Natural killer cell (primary cell): ENCODE results near the gene PEX26. TPM values are rescaled to one million over a fixed set of nuclear protein-coding genes. Genes with fewer than 3 reads are reported as not detected.

ENCODE experiments used
- ATAC-seq, 3 donors: fragments of 150-1000 bp in 2 of 3; fragments of 200-7000 bp in 1 of 3; cut with Tn5 transposase; 1 replicate in 1 of 3; 2 replicates in 2 of 3; pipeline ENCODE4 v1.10.0; 2021; ENCODE audit warnings: mild to moderate bottlenecking in 2 of 3, moderate library complexity in 2 of 3
- DNase-seq, 2 donors: peaks; one replicate each; pipeline versions ENCODE4 v3.0.0 to v3.0.0-alpha.2; 2013 to 2021; ENCODE audit warnings: mixed read lengths in 1 of 2
- H3K27ac ChIP-seq: one replicate; pipeline ENCODE4 v1.5.1; 2013; ENCODE audit warnings: mild to moderate bottlenecking, low read length
- H3K27me3 ChIP-seq: one replicate; pipeline ENCODE4 v1.6.1; 2013; ENCODE audit warnings: low read length; ENCODE audit not compliant: control insufficient read depth, insufficient read depth
- H3K36me3 ChIP-seq: one replicate; pipeline ENCODE4 v1.6.1; 2013; ENCODE audit warnings: low read length; ENCODE audit not compliant: control insufficient read depth, insufficient read depth
- H3K4me1 ChIP-seq: one replicate; pipeline ENCODE4 v1.6.1; 2013; ENCODE audit warnings: low read length; ENCODE audit not compliant: control insufficient read depth, insufficient read depth
- H3K4me3 ChIP-seq: one replicate; pipeline ENCODE4 v1.5.1; 2013; ENCODE audit warnings: low read length
- H3K9me3 ChIP-seq: one replicate; pipeline ENCODE4 v1.6.1; 2013; ENCODE audit warnings: low read length; ENCODE audit not compliant: control insufficient read depth, insufficient read depth
- H3K27ac Mint-ChIP-seq, 2 donors: one replicate each; pipeline ENCODE4 v1.8.0; 2022; ENCODE audit warnings: mild to moderate bottlenecking in 2 of 2, mixed read lengths in 2 of 2, moderate library complexity in 1 of 2
- H3K27me3 Mint-ChIP-seq, 2 donors: one replicate each; pipeline ENCODE4 v1.8.0; 2022; ENCODE audit warnings: low read depth in 2 of 2, mixed read lengths in 2 of 2
- H3K36me3 Mint-ChIP-seq: one replicate; pipeline ENCODE4 v1.8.0; 2022; ENCODE audit warnings: mixed read lengths
- H3K4me1 Mint-ChIP-seq, 2 donors: one replicate each; pipeline ENCODE4 v1.8.0; 2022; ENCODE audit warnings: mixed read lengths in 2 of 2
- H3K4me3 Mint-ChIP-seq: one replicate; pipeline ENCODE4 v1.8.0; 2022; ENCODE audit warnings: mild to moderate bottlenecking, moderate library complexity, mixed read lengths
- H3K9me3 Mint-ChIP-seq, 2 donors: one replicate each; pipeline ENCODE4 v1.8.0; 2022; ENCODE audit warnings: mixed read lengths in 2 of 2
- CTCF ChIP-seq: fragments of 200-600 bp; IDR thresholded peaks from one replicate; pipeline ENCODE4 v1.8.0; 2022; ENCODE audit warnings: antibody characterized with exemption
- whole genome bisulfite sequencing: methylation state at CpG from one replicate; pipeline ENCODE4 v1.1.7; 2013; ENCODE audit warnings: missing lambda C conversion rate; ENCODE audit not compliant: insufficient coverage; 5-methylcytosine and 5-hydroxymethylcytosine counted together
- intact Hi-C: fragments of 100-400 bp; cut with micrococcal nuclease; formaldehyde crosslinking; loops from one replicate; pipeline ENCODE4 v1.14.2; 2022
- total RNA-seq, 4 donors: library from RNA; stranded (reverse); fragments of 120-200 nt in 1 of 4; gene quantifications; one replicate each; pipeline versions ENCODE4 v1.2.3 to v1.2.4, GENCODE V29; 2013 to 2022

Gene PEX26
- total RNA-seq, result 10 to 100 TPM; 27.6 to 37.4 (median 31.2) TPM
- 17.1 TPM for total RNA-seq (2013)

DNA sequence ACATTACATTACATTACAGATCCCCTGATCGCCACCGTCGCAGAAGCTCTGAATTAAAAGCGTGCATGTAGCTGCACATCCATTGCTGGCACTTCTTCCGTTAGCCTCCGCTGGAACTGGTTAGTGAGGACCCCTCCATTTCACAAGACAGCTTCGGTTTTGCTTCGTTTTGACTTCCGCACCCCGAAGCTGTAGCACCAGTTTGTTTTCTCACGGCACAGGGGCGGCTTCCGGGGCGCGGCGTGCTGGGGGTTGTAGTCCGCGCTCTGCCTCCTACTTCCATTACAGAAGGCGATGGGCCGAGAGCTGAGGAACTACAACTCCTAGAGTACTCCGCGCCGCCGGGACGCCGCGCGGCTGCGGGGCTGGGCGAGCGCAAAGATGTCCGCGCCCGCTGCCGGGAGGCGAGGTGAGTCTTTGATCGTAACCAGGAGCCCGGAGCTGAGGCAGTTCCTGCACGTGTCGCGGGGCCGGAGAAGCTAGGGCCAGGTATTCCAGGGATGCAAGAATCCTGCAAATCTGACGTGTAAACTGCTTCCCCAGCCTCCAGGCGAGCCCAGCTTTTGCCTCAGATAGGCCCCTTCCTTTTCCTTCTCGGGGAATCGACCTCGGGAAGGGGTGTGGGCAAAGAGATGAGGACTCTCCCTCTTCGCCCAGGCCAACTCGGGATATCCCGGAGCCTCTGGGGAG lies at the start of gene PEX26:
Gene PEX26, plus strand, starts transcription at position 352 of the 690 bp plus-strand sequence. CDS start 387 bp downstream, outside the sequence.
- WGBS, result under 1% methylated on average over 50 of the region's 50 CpGs

GRCh38 chr22:18028817-18029527 lies 48.8 kb upstream of the PEX26 start:
- peaks cover 10 to 11% of the 10 kb centered on the region in 2 donors for H3K4me1 Mint-ChIP-seq
- peaks cover 32 to 41% of the 10 kb centered on the region in 2 donors for H3K27me3 Mint-ChIP-seq
- no peak overlapping the region for H3K27ac Mint-ChIP-seq
- DNase-seq (no peak), ATAC-seq (no peak)
- Histone ChIP-seq H3K27me3 (peaks cover 9% of the 10 kb centered on the region), H3K27ac (no peak overlapping the region), H3K4me1 (peaks cover 6% of the 10 kb centered on the region), H3K9me3 (no peaks in the 10 kb centered on the region), H3K4me3 (no peak overlapping the region), H3K36me3 (no peaks in the 10 kb centered on the region)
- no peaks in the 10 kb centered on the region for H3K9me3 Mint-ChIP-seq
- no peak for TF ChIP-seq CTCF
- WGBS, result 62% methylated on average over 3 of the region's 3 CpGs
- H3K36me3 Mint-ChIP-seq, result no peaks in the 10 kb centered on the region
- H3K4me3 Mint-ChIP-seq, result no peak overlapping the region
- intact Hi-C loops, result no loop called here

More for the DNA sequence above, at the start of gene PEX26:
- H3K36me3 ChIP-seq, result peaks cover 28% of the 10 kb centered on the region
- intact Hi-C loops, result loop anchor here (2.0 to 10.0 kb wide), 4 partner anchors 301 to 1003 kb away; partner anchors contain the start of genes ATP6V1E1 and HDHD5
- DNase-seq (peak; percentile 89 to 97), ATAC-seq (peak; percentile 97 to 100 (median 99))
- H3K27ac ChIP-seq, result peak within 1 kb of the TSS; percentile 84
- H3K27me3 ChIP-seq, result no peaks in the 10 kb centered on the region
- H3K4me1 ChIP-seq, result peaks cover 23% of the 10 kb centered on the region
- H3K36me3 Mint-ChIP-seq, result peaks cover 23% of the 10 kb centered on the region
- peak within 1 kb of the TSS; percentile 91 for H3K4me3 ChIP-seq
- peak within 1 kb of the TSS; percentile 97 for H3K4me3 Mint-ChIP-seq
- no peaks in the 10 kb centered on the region for H3K9me3 ChIP-seq
- H3K4me1 Mint-ChIP-seq, result peaks cover 47 to 55% of the 10 kb centered on the region in 2 donors
- TF ChIP-seq CTCF, result no peak
- H3K27ac Mint-ChIP-seq, result peak within 1 kb of the TSS; percentile 96
- H3K27me3 Mint-ChIP-seq, result no peaks in the 10 kb centered on the region
- H3K9me3 Mint-ChIP-seq, result peaks cover 0 to 2% of the 10 kb centered on the region in 2 donors

DNA sequence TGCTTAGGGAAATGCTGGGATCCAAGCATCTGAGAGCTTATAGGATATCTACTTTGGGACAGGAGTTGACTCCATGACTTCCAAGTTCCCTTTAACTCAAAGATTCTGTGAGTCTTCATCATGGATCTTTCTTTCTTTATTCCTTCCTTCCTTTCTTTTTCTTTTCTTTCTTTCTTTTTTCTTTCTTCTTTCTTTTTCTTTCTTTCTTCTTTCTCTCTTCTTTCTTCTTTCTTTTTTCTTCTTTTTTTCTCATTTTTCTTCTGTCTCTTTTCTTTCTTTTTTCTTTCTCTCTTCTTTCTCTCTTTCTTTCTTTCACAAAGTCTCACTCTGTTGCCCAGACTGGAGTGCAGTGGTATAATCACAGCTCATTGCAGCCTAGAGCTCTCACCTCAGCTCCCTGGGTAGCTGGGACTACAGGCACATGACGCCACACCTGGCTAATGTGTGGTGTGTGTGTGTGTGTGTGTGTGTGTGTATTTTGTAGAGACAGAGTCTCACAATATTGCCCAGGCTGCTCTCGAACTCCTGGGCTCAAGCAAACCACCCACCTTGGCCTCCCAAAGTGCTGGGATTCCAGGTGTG lies 48.0 kb upstream of the PEX26 start:
- H3K9me3 Mint-ChIP-seq, result no peaks in the 10 kb centered on the region

More for the DNA sequence above, 48.0 kb upstream of the PEX26 start:
- no peaks in the 10 kb centered on the region for H3K36me3 Mint-ChIP-seq
- H3K27me3 ChIP-seq, result peaks cover 9% of the 10 kb centered on the region
- H3K4me1 Mint-ChIP-seq, result peaks cover 5% of the 10 kb centered on the region in 2 donors
- H3K27me3 Mint-ChIP-seq, result peaks cover 27 to 37% of the 10 kb centered on the region in 2 donors
- no peak overlapping the region for H3K27ac ChIP-seq
- no peak for DNase-seq
- TF ChIP-seq CTCF, result no peak
- H3K4me3 ChIP-seq, result no peak overlapping the region
- no peak for ATAC-seq
- 88% methylated on average over 2 of the region's 2 CpGs for WGBS
- H3K36me3 ChIP-seq, result no peaks in the 10 kb centered on the region
- H3K4me1 ChIP-seq, result peaks cover under 1% of the 10 kb centered on the region
- H3K9me3 ChIP-seq, result no peaks in the 10 kb centered on the region
- H3K4me3 Mint-ChIP-seq, result no peak overlapping the region
- H3K27ac Mint-ChIP-seq, result no peak overlapping the region
- intact Hi-C loops, result no loop called here
